HG03354 (cell line): Measurements from ENCODE around the gene CHTF8.
A peak's percentile ranks its signal among the peaks of the same experiment; 100 is the strongest.

Source experiments
- ATAC-seq: cut with Tn5 transposase; IDR thresholded peaks from one replicate; pipeline ENCODE4 v1.9.1; 2021; ENCODE audit warnings: mild to moderate bottlenecking; ENCODE audit not compliant: unreplicated experiment, poor library complexity, severe bottlenecking

Gene CHTF8

DNA sequence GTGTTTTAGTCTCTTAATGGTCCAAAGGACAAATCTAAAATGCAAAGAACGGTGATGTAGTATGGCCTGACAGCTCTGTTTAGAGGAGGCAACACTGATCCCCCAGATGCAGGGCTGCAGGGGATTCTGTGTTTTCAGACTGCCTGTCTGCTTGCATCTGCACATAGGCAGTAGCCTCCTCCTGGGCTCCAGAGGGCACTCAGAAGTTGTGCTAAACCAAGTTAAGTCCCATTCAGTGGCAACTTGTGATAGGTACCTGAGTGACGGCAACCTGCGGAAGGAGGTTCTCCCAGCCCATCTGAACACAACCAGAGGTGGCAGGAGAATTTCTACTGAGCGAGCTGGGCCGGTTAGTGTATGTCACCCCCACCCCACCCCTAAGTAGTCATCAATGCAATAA lies 17.0 kb downstream of the CHTF8 start:
- no peak for ATAC-seq

DNA sequence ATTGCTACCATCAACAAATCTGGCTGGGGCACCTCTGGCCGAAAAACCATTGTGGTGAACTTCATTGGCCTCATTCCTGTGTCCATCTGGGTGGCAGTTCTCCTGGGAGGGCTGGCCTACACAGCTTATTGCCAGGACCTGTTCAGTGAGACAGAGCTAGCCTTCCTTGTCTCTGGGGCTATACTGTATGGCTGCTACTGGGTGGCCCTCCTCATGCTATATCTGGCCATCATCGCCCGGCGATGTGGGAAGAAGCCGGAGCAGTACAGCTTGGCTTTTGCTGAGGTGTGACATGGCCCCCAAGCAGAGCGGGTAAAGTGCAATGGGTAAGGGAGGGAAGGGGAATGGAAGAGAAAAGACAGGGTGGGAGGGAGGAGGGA lies 17.4 kb downstream of the CHTF8 start:
- ATAC-seq = no peak

DNA sequence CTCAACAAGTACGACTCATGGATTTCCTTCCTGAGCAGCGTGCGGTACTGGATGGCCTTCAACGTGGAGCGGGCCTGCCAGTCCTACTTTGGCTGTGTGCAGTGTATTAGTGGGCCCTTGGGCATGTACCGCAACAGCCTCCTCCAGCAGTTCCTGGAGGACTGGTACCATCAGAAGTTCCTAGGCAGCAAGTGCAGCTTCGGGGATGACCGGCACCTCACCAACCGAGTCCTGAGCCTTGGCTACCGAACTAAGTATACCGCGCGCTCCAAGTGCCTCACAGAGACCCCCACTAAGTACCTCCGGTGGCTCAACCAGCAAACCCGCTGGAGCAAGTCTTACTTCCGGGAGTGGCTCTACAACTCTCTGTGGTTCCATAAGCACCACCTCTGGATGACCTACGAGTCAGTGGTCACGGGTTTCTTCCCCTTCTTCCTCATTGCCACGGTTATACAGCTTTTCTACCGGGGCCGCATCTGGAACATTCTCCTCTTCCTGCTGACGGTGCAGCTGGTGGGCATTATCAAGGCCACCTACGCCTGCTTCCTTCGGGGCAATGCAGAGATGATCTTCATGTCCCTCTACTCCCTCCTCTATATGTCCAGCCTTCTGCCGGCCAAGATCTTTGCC lies 17.9 kb downstream of the CHTF8 start:
- ATAC-seq = no peak

DNA sequence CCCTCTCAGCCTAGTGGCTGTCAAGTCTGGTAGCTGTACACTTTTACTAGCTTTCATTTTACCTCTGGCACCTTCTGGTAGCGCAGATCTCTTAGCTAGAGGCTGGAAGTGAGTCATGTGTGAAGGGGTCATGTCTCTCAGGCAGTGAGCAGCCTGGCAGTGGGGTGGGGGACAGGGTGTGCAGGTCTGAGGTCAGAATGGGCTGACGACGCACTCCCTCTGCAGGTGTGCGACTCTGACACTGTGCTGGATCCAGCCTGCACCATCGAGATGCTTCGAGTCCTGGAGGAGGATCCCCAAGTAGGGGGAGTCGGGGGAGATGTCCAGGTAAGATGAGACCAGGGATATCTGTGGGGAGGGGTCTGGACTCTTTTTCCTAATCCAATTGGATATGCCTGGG lies 19.2 kb downstream of the CHTF8 start:
- no peak for ATAC-seq

DNA sequence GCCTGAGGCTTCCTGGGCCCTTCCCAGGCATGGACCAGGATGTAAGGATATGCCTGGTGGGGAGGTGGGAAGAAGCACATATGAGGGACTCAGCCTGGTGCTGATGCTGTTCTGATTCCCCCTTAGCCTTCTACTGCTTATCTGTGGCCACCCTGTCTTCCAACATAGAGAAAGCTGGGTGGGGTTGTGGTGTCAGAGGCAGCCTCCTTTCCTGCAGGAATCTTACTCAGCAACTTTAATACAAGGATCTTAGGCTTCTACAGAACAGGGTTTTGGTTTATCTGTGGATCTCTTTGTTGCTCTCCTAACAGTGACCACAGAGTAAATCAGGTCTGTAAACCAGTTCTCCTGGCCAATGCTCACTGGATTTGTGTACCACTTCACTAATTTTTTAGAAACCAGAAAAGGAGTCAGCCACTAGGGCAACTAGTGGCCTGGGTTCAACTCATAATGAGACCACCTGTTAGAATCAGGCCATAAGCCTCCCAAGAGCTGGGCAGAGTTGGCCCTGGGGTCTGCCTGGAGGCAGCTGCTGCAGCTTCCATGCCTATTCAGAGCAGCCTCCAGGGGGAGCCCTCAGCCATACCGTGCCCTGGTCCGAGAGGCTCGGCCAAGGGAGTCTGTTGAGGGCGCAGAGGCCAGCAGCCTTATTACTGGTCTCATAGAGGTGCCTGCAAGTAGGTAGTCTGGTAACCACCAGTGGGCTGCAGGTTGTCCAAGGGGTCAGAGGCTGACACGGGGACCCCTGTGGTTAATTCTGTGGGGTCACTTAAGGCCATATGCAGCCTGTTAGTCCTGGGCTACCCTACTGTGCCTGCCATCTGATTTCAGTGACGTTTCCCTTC lies 19.9 kb downstream of the CHTF8 start:
- ATAC-seq = peak; percentile 51

DNA sequence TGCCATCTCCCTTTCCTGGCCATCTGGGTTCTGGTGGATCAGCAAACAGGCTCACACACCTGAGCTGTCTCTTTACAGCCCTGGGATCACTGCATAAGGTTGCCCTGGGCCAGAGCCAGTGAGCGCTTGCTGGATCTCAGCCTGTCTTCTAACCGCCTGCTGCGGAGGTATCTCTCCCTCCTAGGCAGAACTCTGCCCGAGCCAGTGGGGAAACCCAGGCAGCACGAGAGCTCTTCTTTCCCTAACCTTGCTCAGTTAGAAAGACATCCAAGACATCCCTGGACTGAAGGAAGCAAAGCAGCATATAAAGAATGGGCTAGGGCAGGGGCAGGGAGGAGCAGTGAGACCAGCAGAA lies 20.5 kb downstream of the CHTF8 start:
- no peak for ATAC-seq

DNA sequence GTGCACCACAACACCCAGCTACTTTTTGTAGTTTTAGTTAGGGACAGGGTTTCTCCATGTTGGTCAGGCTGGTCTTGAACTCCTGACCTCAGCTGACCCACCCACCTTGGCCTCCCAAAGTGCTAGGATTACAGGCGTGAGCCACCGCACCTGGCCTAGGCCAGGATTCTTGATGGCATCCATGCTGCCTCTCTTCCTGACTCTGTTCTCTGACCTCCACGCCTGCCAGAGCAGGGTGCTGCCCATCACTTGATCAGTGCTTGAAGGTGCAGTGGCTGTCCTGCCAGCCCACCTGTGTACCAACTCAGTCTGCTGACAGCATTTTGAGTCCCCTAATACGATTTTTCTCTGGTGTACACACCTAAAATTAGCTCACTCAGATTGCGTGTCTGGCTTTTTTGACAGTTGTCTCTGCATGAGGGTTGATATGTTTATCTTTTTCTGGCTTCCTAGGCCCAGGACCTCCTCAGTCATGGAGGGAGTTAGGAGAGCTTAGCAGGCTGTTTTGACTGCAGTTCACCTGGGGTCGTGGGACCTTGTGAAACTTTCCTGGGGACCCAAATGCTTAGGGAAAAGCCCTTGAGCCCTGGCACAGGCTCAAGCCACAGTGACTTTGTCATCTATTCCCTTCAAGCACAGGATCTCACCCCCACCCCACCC lies 21.0 kb downstream of the CHTF8 start:
- no peak for ATAC-seq

DNA sequence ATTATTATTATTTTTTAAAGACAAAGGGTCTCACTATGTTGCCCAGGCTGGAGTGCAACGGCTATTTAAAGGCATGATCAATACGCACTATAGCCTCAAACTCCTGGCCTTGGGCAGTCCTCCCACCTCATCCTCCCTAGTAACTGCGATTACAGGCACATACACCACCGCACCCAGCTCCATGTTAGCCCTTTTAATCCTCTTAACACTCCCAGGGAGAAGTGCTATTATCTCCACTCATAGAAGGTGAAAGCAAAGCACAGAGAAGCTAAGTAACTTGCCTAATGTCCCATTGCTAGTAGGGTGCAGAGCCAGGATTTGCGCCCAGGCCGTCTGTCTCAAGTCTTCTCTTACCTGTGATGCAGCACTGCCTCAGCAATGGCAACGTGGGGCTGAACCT lies 22.0 kb downstream of the CHTF8 start:
- ATAC-seq = no peak

DNA sequence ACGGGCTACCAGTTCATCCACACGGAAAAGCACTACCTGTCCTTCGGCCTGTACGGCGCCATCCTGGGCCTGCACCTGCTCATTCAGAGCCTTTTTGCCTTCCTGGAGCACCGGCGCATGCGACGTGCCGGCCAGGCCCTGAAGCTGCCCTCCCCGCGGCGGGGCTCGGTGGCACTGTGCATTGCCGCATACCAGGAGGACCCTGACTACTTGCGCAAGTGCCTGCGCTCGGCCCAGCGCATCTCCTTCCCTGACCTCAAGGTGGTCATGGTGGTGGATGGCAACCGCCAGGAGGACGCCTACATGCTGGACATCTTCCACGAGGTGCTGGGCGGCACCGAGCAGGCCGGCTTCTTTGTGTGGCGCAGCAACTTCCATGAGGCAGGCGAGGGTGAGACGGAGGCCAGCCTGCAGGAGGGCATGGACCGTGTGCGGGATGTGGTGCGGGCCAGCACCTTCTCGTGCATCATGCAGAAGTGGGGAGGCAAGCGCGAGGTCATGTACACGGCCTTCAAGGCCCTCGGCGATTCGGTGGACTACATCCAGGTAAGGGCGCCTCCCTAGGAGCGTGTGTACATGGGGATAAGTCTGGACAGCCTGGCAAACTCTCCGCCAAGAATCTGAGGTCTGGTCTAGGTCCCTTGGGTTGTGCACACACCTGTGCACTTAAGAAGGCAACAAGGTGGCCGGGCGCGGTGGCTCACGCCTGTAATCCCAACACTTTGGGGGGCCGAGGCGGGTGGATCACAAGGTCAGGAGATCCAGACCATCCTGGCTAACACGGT lies 22.7 kb downstream of the CHTF8 start:
- no peak for ATAC-seq

DNA sequence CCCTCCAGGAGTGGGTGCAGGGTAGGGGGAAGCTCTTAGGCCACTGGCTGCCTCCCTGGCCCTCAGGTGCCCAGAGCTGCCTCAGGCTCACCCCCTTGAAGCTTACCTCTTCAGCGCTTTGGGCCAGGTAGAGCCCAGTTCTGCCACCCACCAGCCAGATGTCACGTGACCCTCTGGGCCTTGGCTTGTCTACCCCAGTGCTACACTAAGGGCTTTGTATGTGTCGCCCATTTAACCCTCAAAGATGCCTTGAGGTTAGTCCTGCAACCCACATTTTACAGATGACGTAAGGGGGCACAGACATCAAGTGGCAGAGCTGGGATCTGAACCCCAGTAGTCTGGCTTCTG lies 23.5 kb downstream of the CHTF8 start:
- ATAC-seq = no peak

DNA sequence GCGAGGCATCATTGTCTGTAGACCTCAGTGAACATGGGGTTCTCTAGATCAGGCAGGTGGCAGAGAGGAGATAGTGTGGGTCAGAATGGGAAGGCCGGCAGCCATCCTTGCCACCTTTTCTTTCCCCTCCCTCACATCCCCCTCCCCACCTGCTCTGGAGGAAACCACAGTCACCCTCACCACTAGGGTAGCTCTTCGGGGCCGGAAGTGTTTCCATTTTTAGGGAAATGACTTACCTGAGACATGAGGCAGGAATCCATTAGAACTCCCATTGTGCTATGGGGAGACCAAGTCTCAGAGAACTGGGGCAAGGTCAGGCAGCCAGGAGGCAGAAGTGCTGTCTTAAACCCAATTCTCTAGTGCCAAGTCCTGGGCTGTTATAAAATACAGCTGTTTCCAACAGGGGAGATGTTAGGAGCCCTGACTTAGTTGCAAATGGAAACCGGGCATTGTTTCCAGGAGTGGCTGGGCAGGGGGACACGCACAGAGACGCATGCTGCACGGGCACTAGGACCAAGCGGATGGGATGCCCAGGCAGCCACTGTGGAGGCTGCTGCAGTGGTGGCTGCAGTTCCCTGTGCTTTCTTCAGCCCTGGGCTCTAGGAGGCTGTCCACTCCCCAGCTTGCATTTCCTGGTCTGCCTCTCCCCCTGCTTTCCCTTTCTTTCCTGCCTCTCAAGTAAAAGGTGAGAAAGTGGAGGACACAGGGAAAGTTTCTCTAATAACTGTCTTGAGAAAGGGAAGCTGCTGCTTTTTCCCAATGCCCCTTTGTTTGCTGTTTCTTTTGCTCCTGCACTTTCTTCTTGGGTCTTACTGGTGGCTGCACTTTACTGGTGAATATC lies 24.1 kb downstream of the CHTF8 start:
- no peak for ATAC-seq

DNA sequence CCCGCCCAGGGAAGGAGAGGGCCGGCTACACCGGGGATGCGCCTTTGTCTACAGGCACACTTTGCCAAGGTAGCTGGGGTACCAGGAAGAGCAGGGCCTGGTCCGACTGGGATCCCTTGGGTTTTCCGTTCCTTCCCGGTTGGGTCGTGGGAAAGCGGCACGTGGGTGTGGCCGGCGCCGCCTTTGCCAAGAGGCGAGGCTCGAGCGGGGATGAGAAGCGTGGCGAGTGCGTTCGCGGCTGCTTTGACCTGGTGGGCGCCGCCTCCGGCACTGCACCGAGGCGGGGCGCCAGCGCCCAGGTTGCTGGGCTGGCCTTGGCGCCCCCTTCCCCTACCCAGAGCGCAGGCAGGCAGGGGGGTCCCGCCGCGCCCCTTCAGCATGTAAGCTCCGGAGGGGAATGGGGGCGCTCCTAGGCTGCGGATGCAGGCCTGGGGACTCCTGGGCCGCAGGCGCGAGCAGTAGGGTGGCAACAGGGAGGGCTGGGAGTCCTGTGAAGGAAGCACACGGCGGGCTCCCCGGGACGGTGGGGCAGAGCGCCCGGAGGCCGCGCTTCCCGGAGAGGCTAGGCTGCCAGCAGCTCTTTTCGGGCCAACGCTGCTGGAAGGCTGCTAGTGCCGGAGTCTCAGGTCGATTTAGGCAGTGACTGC lies 24.9 kb downstream of the CHTF8 start:
- ATAC-seq = no peak

DNA sequence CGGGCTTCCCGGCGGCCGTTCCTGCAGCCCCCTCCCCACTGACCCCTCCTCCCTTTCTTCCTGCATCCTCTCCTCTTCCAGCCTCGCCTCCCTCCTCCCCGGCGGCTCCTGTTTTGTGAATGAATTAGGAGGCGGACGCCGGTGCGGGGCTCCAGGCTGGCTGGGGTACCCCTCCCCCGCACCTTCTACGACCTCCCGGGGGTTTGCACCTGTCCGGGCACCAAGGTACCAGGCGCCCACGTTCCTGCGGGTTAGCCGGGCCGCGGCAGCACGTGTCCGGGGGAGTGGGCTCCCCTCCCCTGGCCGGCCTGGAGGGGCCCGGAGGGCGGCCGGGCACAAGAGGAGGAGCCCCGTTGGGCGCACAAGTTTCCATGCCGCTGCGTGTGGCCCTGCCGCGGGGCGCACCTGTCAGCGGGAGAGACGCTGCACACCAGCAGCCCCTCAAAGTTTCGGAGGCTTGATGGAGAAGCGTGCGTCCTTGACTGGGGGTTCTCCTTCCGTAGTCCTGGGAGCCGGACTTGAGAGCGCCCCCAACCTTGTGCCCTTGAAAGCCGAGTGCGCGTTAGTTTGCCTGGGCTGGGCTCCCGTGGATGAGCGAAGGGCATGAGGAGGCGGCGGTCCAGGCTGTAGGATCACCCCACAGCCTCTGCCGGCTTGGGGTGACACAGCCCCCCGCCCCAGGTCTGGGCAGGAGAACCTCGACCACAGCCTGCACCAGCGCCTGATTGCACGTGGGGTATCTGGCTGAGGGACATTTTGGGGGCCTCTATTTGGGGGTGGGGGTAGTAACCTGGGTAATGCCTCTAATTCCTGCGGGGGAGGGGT lies 25.7 kb downstream of the CHTF8 start:
- no peak for ATAC-seq

DNA sequence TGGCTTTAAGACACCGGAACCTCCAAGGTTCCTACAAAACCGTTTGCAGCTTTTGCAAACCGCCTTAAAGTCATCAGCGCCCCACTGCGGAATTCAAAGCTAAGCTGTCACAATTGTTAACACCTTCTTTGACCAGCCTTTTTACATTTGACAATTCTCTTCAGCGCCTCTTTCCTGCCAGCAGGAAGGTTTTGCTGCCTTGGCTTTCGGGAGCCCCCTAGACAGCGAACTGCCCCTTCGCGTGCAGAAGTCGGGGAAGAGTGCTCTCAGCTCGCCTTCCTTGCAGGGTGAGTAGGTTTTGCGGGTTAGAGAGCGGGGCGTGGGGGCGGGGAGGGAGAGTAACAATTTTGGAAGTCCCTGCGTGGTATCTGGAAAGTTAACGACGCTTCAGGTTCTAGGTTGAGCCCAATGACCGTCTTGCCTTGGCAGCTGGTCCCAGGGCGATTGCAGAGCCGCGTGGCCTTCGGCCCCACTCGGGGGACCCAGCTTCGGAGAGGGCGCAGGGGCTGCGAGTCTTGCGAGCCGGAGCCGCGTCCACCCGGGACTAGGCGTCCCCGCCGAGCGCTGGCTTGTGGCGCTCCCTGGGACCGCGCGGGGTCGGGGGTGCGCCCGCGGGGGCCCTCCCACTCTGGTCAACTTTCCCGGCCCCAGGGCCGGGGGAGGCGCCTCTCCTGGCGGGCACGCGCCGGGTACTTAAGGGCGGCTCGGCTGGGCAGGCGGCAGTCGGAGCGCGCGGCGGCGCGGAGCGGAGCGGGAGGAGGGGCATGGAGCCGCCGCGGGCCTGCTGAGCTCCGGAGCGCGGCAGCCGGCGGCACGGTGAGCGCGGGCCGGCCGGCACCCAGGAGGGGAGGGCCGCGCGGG lies 26.7 kb downstream of the CHTF8 start, which contains the start of gene HAS3:
Gene HAS3 (plus strand): TSS at position 153 of the 861 bp plus-strand sequence. CDS start 3,743 bp downstream, outside the sequence.
- no peak for ATAC-seq

DNA sequence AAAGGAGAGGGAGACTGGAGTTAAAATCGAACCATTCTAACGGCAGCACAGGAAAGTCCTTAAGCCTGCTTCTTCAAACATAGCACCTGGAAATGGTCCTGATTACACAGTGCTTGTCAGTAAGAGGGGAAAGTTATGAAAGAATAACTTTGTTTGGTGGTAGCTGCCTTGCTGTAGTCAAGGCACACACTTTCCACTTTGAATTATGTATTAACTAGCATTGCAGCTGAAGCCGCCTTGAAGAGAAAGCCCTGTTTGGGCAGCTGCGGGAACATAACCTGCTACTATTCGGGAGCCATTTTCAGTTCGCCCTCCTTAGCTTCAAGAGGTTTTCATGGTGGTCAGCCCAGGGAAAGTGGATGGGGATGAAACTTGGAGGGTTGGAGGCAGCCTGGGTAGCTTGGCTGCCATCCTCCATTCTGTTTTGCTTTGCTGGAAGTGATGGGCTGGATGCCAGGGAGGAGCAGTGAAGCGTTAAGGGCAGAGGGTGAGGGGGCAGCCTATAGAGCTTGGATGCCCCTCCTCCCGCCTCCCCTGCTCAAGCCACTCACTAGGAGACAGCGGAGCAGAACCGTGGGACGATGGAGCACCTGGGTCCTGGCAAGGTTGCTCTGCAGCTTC lies 32.2 kb downstream of the CHTF8 start:
- ATAC-seq = no peak

DNA sequence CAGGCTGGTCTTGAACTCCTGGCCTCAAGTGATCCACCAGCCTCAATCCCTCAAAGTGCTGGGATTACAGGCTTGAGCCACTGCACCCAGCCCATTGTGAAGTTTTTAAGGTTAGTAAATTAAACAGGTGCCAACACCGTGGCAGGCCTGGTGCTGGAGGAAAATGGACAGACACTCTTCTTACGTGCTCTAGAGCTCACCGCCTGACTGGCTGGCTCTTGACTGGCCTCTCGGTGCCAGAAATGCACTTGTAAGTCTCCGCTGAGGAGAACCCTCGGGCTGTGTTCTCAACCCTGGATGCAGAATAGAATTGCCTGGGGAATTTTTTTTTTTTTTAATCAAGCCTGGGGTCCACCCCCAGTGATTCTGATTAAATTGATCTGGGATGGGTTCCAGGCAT lies 37.2 kb downstream of the CHTF8 start:
- no peak for ATAC-seq

DNA sequence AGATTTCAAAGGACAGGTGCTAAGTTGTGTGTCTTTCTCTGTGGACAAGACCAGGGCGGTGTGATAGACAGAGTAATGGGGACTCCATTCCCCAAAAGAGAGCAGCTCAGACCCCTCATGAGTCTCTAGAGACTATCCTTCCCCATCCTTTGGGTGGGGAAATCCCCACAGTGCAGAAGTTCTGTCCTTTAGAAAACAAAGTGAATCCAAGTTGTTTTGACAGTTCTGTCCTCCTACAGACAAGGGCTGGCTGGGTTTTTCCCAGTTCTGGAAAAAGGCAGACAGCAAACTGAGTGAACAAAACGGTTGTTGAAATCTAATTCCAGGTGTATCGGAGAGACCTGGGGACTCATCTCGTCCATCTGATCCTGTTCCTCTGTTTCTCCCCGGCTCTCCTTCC lies 37.9 kb downstream of the CHTF8 start:
- ATAC-seq = no peak
